Measurements from ENCODE around the gene GORASP2.

GORASP2 gene

DNA sequence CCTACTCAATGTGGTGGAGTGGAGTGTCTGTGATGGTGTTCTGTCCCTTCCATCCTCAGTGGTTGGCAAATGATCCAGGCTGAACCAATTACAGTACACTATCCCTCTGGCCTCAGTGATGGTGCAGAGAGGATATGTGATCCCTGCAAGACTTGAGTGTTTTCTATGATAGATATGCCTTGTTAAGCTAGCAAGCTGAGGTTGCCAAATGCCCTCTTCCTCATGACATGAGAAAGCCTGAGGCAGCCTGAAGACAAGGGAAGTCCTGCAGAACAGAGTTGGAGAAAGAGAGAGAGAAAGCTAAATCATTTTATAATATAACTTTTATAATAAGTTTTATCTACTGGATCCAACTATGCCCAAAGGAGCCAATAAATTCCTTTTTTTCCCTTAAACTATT lies 41.6 kb upstream of the GORASP2 start:
- DNase-seq (ENCODE audit: low read depth): no peak
- H3K4me3 ChIP-seq (ENCODE audit: control insufficient read depth, low read depth, low read length): no peak overlapping the region
- TF ChIP-seq CTCF (IDR thresholded peaks at IDR 0.05; ENCODE audit: control insufficient read depth, insufficient read depth, low read depth, low read length, missing control alignments): no peak

- H3K4me3 ChIP-seq (ENCODE audit: control insufficient read depth, low read depth, low read length): no peak overlapping the region
- no peak for DNase-seq (ENCODE audit: low read depth)
- TF ChIP-seq CTCF (IDR thresholded peaks at IDR 0.05; ENCODE audit: control insufficient read depth, insufficient read depth, low read depth, low read length, missing control alignments): no peak
Observed at GRCh38 chr2:170887896-170888295, 41.2 kb upstream of the GORASP2 start.

GRCh38 chr2:170891893-170892292 lies 37.2 kb upstream of the GORASP2 start:
- DNase-seq (ENCODE audit: low read depth): no peak
- H3K4me3 ChIP-seq (ENCODE audit: control insufficient read depth, low read depth, low read length): no peak overlapping the region
- no peak for TF ChIP-seq CTCF (IDR thresholded peaks at IDR 0.05; ENCODE audit: control insufficient read depth, insufficient read depth, low read depth, low read length, missing control alignments)

- no peak for DNase-seq (ENCODE audit: low read depth)
- no peak for TF ChIP-seq CTCF (IDR thresholded peaks at IDR 0.05; ENCODE audit: control insufficient read depth, insufficient read depth, low read depth, low read length, missing control alignments)
- H3K4me3 ChIP-seq (ENCODE audit: control insufficient read depth, low read depth, low read length): no peak overlapping the region
Observed at GRCh38 chr2:170892391-170892951, 36.6 kb upstream of the GORASP2 start.

DNA sequence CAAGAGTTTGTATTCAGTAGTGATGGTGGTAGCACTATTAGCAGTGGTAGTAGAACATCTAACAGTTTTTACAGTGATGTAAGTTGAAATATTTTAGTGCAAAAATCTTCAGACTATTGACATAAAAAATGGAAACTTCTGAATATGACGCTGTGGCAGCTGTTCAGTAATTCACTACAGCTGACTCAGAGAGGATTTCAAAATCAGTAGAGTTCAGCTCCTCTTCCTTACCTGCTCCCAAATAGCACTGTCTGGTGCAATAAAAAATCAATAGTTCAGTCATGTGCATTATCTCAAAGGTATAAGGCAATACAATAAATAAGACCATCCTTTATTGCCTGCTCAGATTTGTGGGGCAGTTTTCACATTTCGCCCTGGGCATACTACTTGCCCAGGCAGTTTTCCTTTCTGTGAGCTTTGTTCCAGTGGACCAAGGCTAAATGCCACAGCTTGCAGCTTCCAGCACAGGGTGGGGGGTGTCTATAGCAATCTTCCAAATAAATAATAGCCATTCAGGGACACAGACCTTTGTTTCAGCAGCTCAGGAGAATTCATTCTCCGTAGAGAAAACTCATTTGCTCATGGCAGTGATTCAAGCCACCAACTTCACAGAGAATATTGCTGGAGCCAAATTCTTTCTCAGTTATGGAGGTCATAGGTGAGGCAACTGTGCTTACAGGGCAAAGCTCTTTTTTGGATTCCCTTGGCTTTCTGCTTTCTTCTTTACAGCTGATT lies 33.9 kb upstream of the GORASP2 start:
- no peak overlapping the region for H3K4me3 ChIP-seq (ENCODE audit: control insufficient read depth, low read depth, low read length)
- DNase-seq (ENCODE audit: low read depth): no peak
- no peak for TF ChIP-seq CTCF (IDR thresholded peaks at IDR 0.05; ENCODE audit: control insufficient read depth, insufficient read depth, low read depth, low read length, missing control alignments)

DNA sequence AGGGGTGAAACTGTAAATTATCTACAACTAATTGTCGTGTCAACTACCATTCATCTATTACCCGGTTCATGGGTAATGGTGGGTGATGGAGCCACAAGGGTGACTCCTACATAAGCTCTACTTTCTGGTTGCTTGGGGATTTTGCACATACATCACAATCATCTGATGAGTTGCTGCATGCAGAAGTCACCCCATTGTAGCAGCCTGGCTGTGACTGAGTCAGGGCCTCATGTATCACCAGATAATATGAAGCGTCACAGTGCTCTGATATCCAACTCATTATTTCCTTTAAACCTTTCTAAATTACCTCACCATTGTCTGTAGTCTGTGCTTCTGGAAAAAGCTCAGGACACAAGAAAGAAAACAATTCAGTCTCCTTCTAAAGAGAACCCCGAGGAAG lies 32.4 kb upstream of the GORASP2 start:
- no peak for DNase-seq (ENCODE audit: low read depth)

More for the DNA sequence above, 32.4 kb upstream of the GORASP2 start:
- no peak overlapping the region for H3K4me3 ChIP-seq (ENCODE audit: control insufficient read depth, low read depth, low read length)
- no peak for TF ChIP-seq CTCF (IDR thresholded peaks at IDR 0.05; ENCODE audit: control insufficient read depth, insufficient read depth, low read depth, low read length, missing control alignments)
